Left hindlimb (tissue), 1 donor: ENCODE results near the gene LAMA1.

Experiments used
- DNase-seq: peaks from one replicate; pipeline ENCODE4 v3.0.0-alpha.2; 2018

The LAMA1 gene

GRCh38 chr18:7037470-7037869 lies 80.1 kb downstream of the LAMA1 start:
- DNase-seq = no peak

GRCh38 chr18:7035807-7036206 lies 81.8 kb downstream of the LAMA1 start:
- DNase-seq = no peak

- no peak for DNase-seq
Observed at GRCh38 chr18:7034924-7035323, 82.7 kb downstream of the LAMA1 start.

GRCh38 chr18:7032537-7032936 lies 85.1 kb downstream of the LAMA1 start:
- DNase-seq = no peak

GRCh38 chr18:7028625-7029024 lies 89.0 kb downstream of the LAMA1 start:
- no peak for DNase-seq

- no peak for DNase-seq
Observed at GRCh38 chr18:7025194-7025593, 92.4 kb downstream of the LAMA1 start.

GRCh38 chr18:7023581-7023980 lies 94.0 kb downstream of the LAMA1 start:
- DNase-seq = no peak

- DNase-seq = no peak
Observed at GRCh38 chr18:7023063-7023580, 94.5 kb downstream of the LAMA1 start.

GRCh38 chr18:7021994-7022840 lies 95.4 kb downstream of the LAMA1 start:
- no peak for DNase-seq

- no peak for DNase-seq
Observed at GRCh38 chr18:7020995-7021777, 96.4 kb downstream of the LAMA1 start.

- DNase-seq = no peak
Observed at GRCh38 chr18:7017013-7017412, 100.6 kb downstream of the LAMA1 start.

GRCh38 chr18:7011142-7011541 lies 106.5 kb downstream of the LAMA1 start:
- no peak for DNase-seq

- no peak for DNase-seq
Observed at GRCh38 chr18:7004009-7004408, 113.6 kb downstream of the LAMA1 start.

- no peak for DNase-seq
Observed at GRCh38 chr18:7002107-7002506, 115.5 kb downstream of the LAMA1 start.

GRCh38 chr18:7000484-7001096 lies 117.0 kb downstream of the LAMA1 start:
- DNase-seq = no peak

GRCh38 chr18:6997808-6998207 lies 119.8 kb downstream of the LAMA1 start:
- DNase-seq = no peak

- no peak for DNase-seq
Observed at GRCh38 chr18:6994771-6995430, 122.7 kb downstream of the LAMA1 start.

- DNase-seq = no peak
Observed at GRCh38 chr18:6994056-6994770, 123.4 kb downstream of the LAMA1 start.

- no peak for DNase-seq
Observed at GRCh38 chr18:6992761-6993160, 124.8 kb downstream of the LAMA1 start.

- no peak for DNase-seq
Observed at GRCh38 chr18:6983366-6983765, 134.2 kb downstream of the LAMA1 start.

GRCh38 chr18:6982398-6982797 lies 135.2 kb downstream of the LAMA1 start:
- no peak for DNase-seq

GRCh38 chr18:6980363-6980762 lies 137.2 kb downstream of the LAMA1 start:
- no peak for DNase-seq
